Muscle of arm (tissue), 12 donors: ENCODE data around the gene AUTS2. TPM values are rescaled to one million over a fixed set of nuclear protein-coding genes. Genes with fewer than 3 reads are reported as not detected.
A peak's percentile ranks its signal among the peaks of the same experiment; 100 is the strongest.

Source experiments
- DNase-seq: peaks from one replicate; pipeline ENCODE4 v3.0.0-alpha.2; 2013
- polyA plus RNA-seq, 12 donors: library from polyadenylated mRNA; unstranded; fragments of 120-200 nt; gene quantifications; one replicate each; pipeline ENCODE4 v1.2.1, GENCODE V29; 2013; ENCODE audit not compliant: insufficient read length in 12 of 12

The AUTS2 gene
- polyA plus RNA-seq, 12 donors, result 60.0 to 182 (median 86.6) TPM

GRCh38 chr7:69714886-69715576 is 116.8 kb downstream of the AUTS2 start:
- DNase-seq, result no peak

GRCh38 chr7:69717221-69717620 is 118.9 kb downstream of the AUTS2 start:
- DNase-seq, result no peak

- no peak for DNase-seq
These were observed 121.4 kb downstream of the AUTS2 start for GRCh38 chr7:69719717-69720116.

- no peak for DNase-seq
These were observed 124.6 kb downstream of the AUTS2 start for GRCh38 chr7:69722843-69723242.

- DNase-seq, result no peak
These were observed 125.4 kb downstream of the AUTS2 start for GRCh38 chr7:69723663-69724062.

GRCh38 chr7:69728304-69728703 is 130.0 kb downstream of the AUTS2 start:
- DNase-seq, result no peak

GRCh38 chr7:69732203-69732602 is 133.9 kb downstream of the AUTS2 start:
- DNase-seq, result no peak

GRCh38 chr7:69735582-69735981 is 137.3 kb downstream of the AUTS2 start:
- no peak for DNase-seq

- no peak for DNase-seq
These were observed 138.0 kb downstream of the AUTS2 start for GRCh38 chr7:69736126-69736810.

- no peak for DNase-seq
These were observed 140.2 kb downstream of the AUTS2 start for GRCh38 chr7:69738396-69738951.

GRCh38 chr7:69739190-69739589 is 140.9 kb downstream of the AUTS2 start:
- no peak for DNase-seq

GRCh38 chr7:69739931-69740431 is 141.7 kb downstream of the AUTS2 start:
- DNase-seq, result peak; percentile 31

GRCh38 chr7:69742237-69742636 is 144.0 kb downstream of the AUTS2 start:
- no peak for DNase-seq

GRCh38 chr7:69743436-69743835 is 145.2 kb downstream of the AUTS2 start:
- no peak for DNase-seq

- no peak for DNase-seq
These were observed 145.8 kb downstream of the AUTS2 start for GRCh38 chr7:69744026-69744425.

- no peak for DNase-seq
These were observed 148.1 kb downstream of the AUTS2 start for GRCh38 chr7:69746383-69746782.

- no peak for DNase-seq
These were observed 148.9 kb downstream of the AUTS2 start for GRCh38 chr7:69747144-69747543.

- no peak for DNase-seq
These were observed 150.3 kb downstream of the AUTS2 start for GRCh38 chr7:69748530-69748929.

- DNase-seq, result no peak
These were observed 151.2 kb downstream of the AUTS2 start for GRCh38 chr7:69749372-69749979.

GRCh38 chr7:69749994-69750393 is 151.7 kb downstream of the AUTS2 start:
- no peak for DNase-seq

GRCh38 chr7:69751026-69751425 is 152.8 kb downstream of the AUTS2 start:
- no peak for DNase-seq

- DNase-seq, result no peak
These were observed 155.7 kb downstream of the AUTS2 start for GRCh38 chr7:69753981-69754380.

GRCh38 chr7:69754476-69754875 is 156.2 kb downstream of the AUTS2 start:
- DNase-seq, result no peak
